Duodenal mucosa (tissue), 2 donors: ENCODE measurements around the gene KRTAP20-2.

Experiments
- H3K27ac ChIP-seq: one replicate; pipeline ENCODE4 v1.7.0; 2013; ENCODE audit warnings: low read depth, low read length
- H3K27me3 ChIP-seq, 2 donors: one replicate each; pipeline ENCODE4 v1.7.0; 2013; ENCODE audit warnings: low read length in 2 of 2, control low read depth in 1 of 2; ENCODE audit not compliant: insufficient read depth in 2 of 2, control insufficient read depth in 1 of 2
- H3K36me3 ChIP-seq, 2 donors: one replicate each; pipeline ENCODE4 v1.7.0; 2013; ENCODE audit warnings: low read length in 2 of 2, control low read depth in 1 of 2; ENCODE audit not compliant: insufficient read depth in 2 of 2, control insufficient read depth in 1 of 2
- H3K4me1 ChIP-seq, 2 donors: one replicate each; pipeline ENCODE4 v1.7.0; 2013; ENCODE audit warnings: low read length in 2 of 2, control low read depth in 1 of 2; ENCODE audit not compliant: insufficient read depth in 2 of 2, control insufficient read depth in 1 of 2
- H3K4me3 ChIP-seq, 2 donors: one replicate each; pipeline ENCODE4 v1.7.0; 2013; ENCODE audit warnings: low read length in 2 of 2, low read depth in 1 of 2
- H3K9ac ChIP-seq, 2 donors: one replicate each; pipeline ENCODE4 v1.7.0; 2013; ENCODE audit warnings: low read length in 2 of 2, low read depth in 1 of 2
- H3K9me3 ChIP-seq, 2 donors: one replicate each; pipeline ENCODE4 v1.7.0; 2013; ENCODE audit warnings: low read length in 2 of 2, control low read depth in 1 of 2; ENCODE audit not compliant: control insufficient read depth in 1 of 2

The KRTAP20-2 gene

GRCh38 chr21:30668776-30669175 lies 33.8 kb downstream of the KRTAP20-2 start:
- no peak overlapping the region for H3K9ac ChIP-seq
- H3K27me3 ChIP-seq = no peaks in the 10 kb centered on the region
- H3K4me3 ChIP-seq = no peak overlapping the region
- peaks cover 0 to 10% of the 10 kb centered on the region in 2 donors for H3K9me3 ChIP-seq
- no peaks in the 10 kb centered on the region for H3K36me3 ChIP-seq
- no peaks in the 10 kb centered on the region for H3K4me1 ChIP-seq
- H3K27ac ChIP-seq = no peak overlapping the region

- no peak overlapping the region for H3K9ac ChIP-seq
- peaks cover 0 to 21% of the 10 kb centered on the region in 2 donors for H3K9me3 ChIP-seq
- H3K36me3 ChIP-seq = no peaks in the 10 kb centered on the region
Measured at GRCh38 chr21:30672985-30673650, 38.1 kb downstream of the KRTAP20-2 start.

GRCh38 chr21:30674312-30674711 lies 39.3 kb downstream of the KRTAP20-2 start:
- Histone ChIP-seq H3K27me3 (no peaks in the 10 kb centered on the region), H3K36me3 (no peaks in the 10 kb centered on the region), H3K4me1 (no peaks in the 10 kb centered on the region), H3K9me3 (peaks cover 0 to 21% of the 10 kb centered on the region in 2 donors), H3K9ac (no peak overlapping the region), H3K27ac (no peak overlapping the region), H3K4me3 (no peak overlapping the region)

More at GRCh38 chr21:30672985-30673650, 38.1 kb downstream of the KRTAP20-2 start:
- Histone ChIP-seq H3K4me3 (no peak overlapping the region), H3K27ac (no peak overlapping the region), H3K4me1 (no peaks in the 10 kb centered on the region), H3K27me3 (no peaks in the 10 kb centered on the region)

- Histone ChIP-seq H3K9me3 (peaks cover 0 to 15% of the 10 kb centered on the region in 2 donors), H3K4me3 (no peak overlapping the region), H3K4me1 (no peaks in the 10 kb centered on the region), H3K27me3 (no peaks in the 10 kb centered on the region), H3K27ac (no peak overlapping the region), H3K9ac (no peak overlapping the region), H3K36me3 (no peaks in the 10 kb centered on the region)
Measured at GRCh38 chr21:30676737-30677136, 41.7 kb downstream of the KRTAP20-2 start.

GRCh38 chr21:30680586-30680985 lies 45.6 kb downstream of the KRTAP20-2 start:
- Histone ChIP-seq H3K9ac (no peak overlapping the region), H3K27me3 (no peaks in the 10 kb centered on the region), H3K4me3 (no peak overlapping the region), H3K36me3 (no peaks in the 10 kb centered on the region), H3K9me3 (peaks cover 0 to 16% of the 10 kb centered on the region in 2 donors), H3K4me1 (no peaks in the 10 kb centered on the region), H3K27ac (no peak overlapping the region)

- H3K27ac ChIP-seq = no peak overlapping the region
- H3K36me3 ChIP-seq = no peaks in the 10 kb centered on the region
- no peak overlapping the region for H3K4me3 ChIP-seq
- H3K27me3 ChIP-seq = no peaks in the 10 kb centered on the region
- H3K9ac ChIP-seq = no peak overlapping the region
- H3K4me1 ChIP-seq = no peaks in the 10 kb centered on the region
- H3K9me3 ChIP-seq = peaks cover 5 to 12% of the 10 kb centered on the region in 2 donors
Measured at GRCh38 chr21:30684506-30684905, 49.5 kb downstream of the KRTAP20-2 start.
